IMR-90 (cell line): ENCODE results near the gene IL19. TPM values are rescaled to one million over a fixed set of nuclear protein-coding genes. Genes with fewer than 3 reads are reported as not detected.

Experiments
- ATAC-seq: fragments of 200-7000 bp; cut with Tn5 transposase; 2 replicates; pipeline ENCODE4 v1.9.1; 2020; ENCODE audit warnings: low read depth, mild to moderate bottlenecking, moderate library complexity
- BruUV-seq: library from RNA; stranded (reverse); fragments of 400-500 nt; replicated peaks from 2 replicates; lab custom pipeline; 2021; lab: Mats Ljungman, UMichigan
- CTCF ChIA-PET: fragments of 300-600 bp; formaldehyde crosslinking; extraction: SDS; loops from one replicate; lab custom pipeline; 2021; ENCODE audit warnings: antibody characterized with exemption; lab: Yijun Ruan, JAX
- POLR2A ChIA-PET: fragments of 300-600 bp; sonication (Branson Sonifier 250); formaldehyde crosslinking; loops from one replicate; lab custom pipeline; 2022; ENCODE audit warnings: antibody characterized with exemption; ENCODE audit not compliant: unreplicated experiment; lab: Charles Lee
- DNase-seq: peaks from one replicate; pipeline ENCODE4 v3.0.0; 2013
- H2AFZ ChIP-seq: replicated peaks from 2 replicates; pipeline ENCODE3; 2013; ENCODE audit warnings: low read length, mild to moderate bottlenecking; ENCODE audit not compliant: poor library complexity
- H2AK5ac ChIP-seq: 2 replicates; pipeline ENCODE4 v1.6.1; 2013; ENCODE audit warnings: low read depth, low read length, inconsistent platforms
- H2AK9ac ChIP-seq: replicated peaks from 2 replicates; pipeline ENCODE3; 2013; ENCODE audit warnings: mild to moderate bottlenecking, low read depth, low read length, moderate library complexity; ENCODE audit not compliant: poor library complexity
- H2BK120ac ChIP-seq: 2 replicates; pipeline ENCODE4 v1.6.1; 2013; ENCODE audit warnings: low read depth, low read length, inconsistent platforms
- H2BK15ac ChIP-seq: 3 replicates; pipeline ENCODE4 v1.6.1; 2013; ENCODE audit warnings: low read depth, low read length, inconsistent platforms
- H2BK20ac ChIP-seq: 2 replicates; pipeline ENCODE4 v1.6.1; 2013; ENCODE audit warnings: low read depth, mild to moderate bottlenecking, inconsistent platforms, low read length, moderate library complexity
- H2BK5ac ChIP-seq: 2 replicates; pipeline ENCODE4 v1.6.1; 2013; ENCODE audit warnings: mild to moderate bottlenecking, low read depth, low read length, inconsistent platforms; ENCODE audit not compliant: poor library complexity, severe bottlenecking
- H3K14ac ChIP-seq: replicated peaks from 2 replicates; pipeline ENCODE4 v1.6.1; 2013; ENCODE audit warnings: low read depth, low read length, inconsistent platforms
- H3K18ac ChIP-seq: 2 replicates; pipeline ENCODE4 v1.6.1; 2013; ENCODE audit warnings: low read depth, low read length, control low read depth
- H3K23ac ChIP-seq: 2 replicates; pipeline ENCODE4 v1.6.1; 2013; ENCODE audit warnings: low read depth, low read length, inconsistent platforms
- H3K27ac ChIP-seq: 2 replicates; pipeline ENCODE4 v1.5.1; 2013; ENCODE audit warnings: mild to moderate bottlenecking, control low read depth, low read length; ENCODE audit not compliant: insufficient read depth
- H3K27me3 ChIP-seq: 2 replicates; pipeline ENCODE4 v1.6.1; 2013; ENCODE audit warnings: low read length; ENCODE audit not compliant: control insufficient read depth, insufficient read depth
- H3K36me3 ChIP-seq: 2 replicates; pipeline ENCODE4 v1.6.1; 2013; ENCODE audit warnings: low read length, mixed read lengths; ENCODE audit not compliant: control insufficient read depth, insufficient read depth
- H3K4ac ChIP-seq: 2 replicates; pipeline ENCODE4 v1.6.1; 2013; ENCODE audit warnings: low read depth, low read length, inconsistent platforms
- H3K4me1 ChIP-seq: 2 replicates; pipeline ENCODE4 v1.6.1; 2013; ENCODE audit warnings: low read length, mixed read lengths; ENCODE audit not compliant: control insufficient read depth, insufficient read depth
- H3K4me2 ChIP-seq: 2 replicates; pipeline ENCODE4 v1.6.1; 2013; ENCODE audit warnings: low read depth, mild to moderate bottlenecking, control low read depth, low read length, moderate library complexity
- H3K4me3 ChIP-seq: 2 replicates; pipeline ENCODE4 v1.5.1; 2013; ENCODE audit warnings: low read depth, mild to moderate bottlenecking, control low read depth, low read length, moderate library complexity; ENCODE audit not compliant: insufficient read depth
- H3K56ac ChIP-seq: 2 replicates; pipeline ENCODE4 v1.6.1; 2013; ENCODE audit warnings: low read length, inconsistent platforms; ENCODE audit not compliant: insufficient read depth; ENCODE audit errors: extremely low read depth
- H3K79me1 ChIP-seq, 2 experiments: 2 replicates each; pipeline ENCODE4 v1.6.1; 2013; ENCODE audit warnings: low read length in 2 of 2, inconsistent platforms in 1 of 2, low read depth in 1 of 2
- H3K9ac ChIP-seq: 2 replicates; pipeline ENCODE4 v1.6.1; 2013; ENCODE audit warnings: low read depth, low read length, control low read depth
- H3K9me1 ChIP-seq: 2 replicates; pipeline ENCODE4 v1.6.1; 2013; ENCODE audit warnings: low read length, inconsistent platforms; ENCODE audit not compliant: insufficient read depth
- H3K9me3 ChIP-seq: 2 replicates; pipeline ENCODE4 v1.6.1; 2013; ENCODE audit warnings: low read length; ENCODE audit not compliant: control insufficient read depth, insufficient read depth
- H4K20me1 ChIP-seq: 2 replicates; pipeline ENCODE4 v1.6.1; 2013; ENCODE audit warnings: low read length, inconsistent platforms; ENCODE audit not compliant: insufficient read depth
- H4K5ac ChIP-seq: 2 replicates; pipeline ENCODE4 v1.6.1; 2013; ENCODE audit warnings: mild to moderate bottlenecking, low read depth, low read length, control low read depth
- H4K8ac ChIP-seq, 2 experiments: 2 replicates each; pipeline ENCODE4 v1.6.1; 2013; ENCODE audit warnings: low read depth in 2 of 2, low read length in 2 of 2, control low read depth in 1 of 2, inconsistent platforms in 1 of 2
- H4K91ac ChIP-seq: 2 replicates; pipeline ENCODE4 v1.6.1; 2013; ENCODE audit warnings: low read depth, low read length, inconsistent platforms; ENCODE audit not compliant: insufficient read depth
- CHD1 ChIP-seq: IDR thresholded peaks from 2 replicates; pipeline ENCODE4 v1.6.1; 2012; ENCODE audit warnings: low read depth, low read length, improper control_type of control experiment
- MAFK ChIP-seq: IDR thresholded peaks from 2 replicates; pipeline ENCODE4 v1.6.1; 2012; ENCODE audit warnings: low read depth, low read length, improper control_type of control experiment
- MAZ ChIP-seq: IDR thresholded peaks from 2 replicates; pipeline ENCODE4 v1.6.1; 2012; ENCODE audit warnings: low read depth, mild to moderate bottlenecking, low read length, improper control_type of control experiment, moderate library complexity, borderline replicate concordance
- MXI1 ChIP-seq: IDR thresholded peaks from 2 replicates; pipeline ENCODE4 v1.6.1; 2012; ENCODE audit warnings: low read depth, mild to moderate bottlenecking, low read length, moderate library complexity, borderline replicate concordance
- NFE2L2 ChIP-seq: fragments of 150-350 bp; IDR thresholded peaks from 2 replicates; pipeline ENCODE4 v1.6.1; 2016; ENCODE audit warnings: low read depth, mild to moderate bottlenecking, low read length
- RAD21 ChIP-seq: IDR thresholded peaks from 2 replicates; pipeline ENCODE4 v1.6.1; 2012; ENCODE audit warnings: low read length, improper control_type of control experiment
- SMC3 ChIP-seq: fragments of 150-350 bp; IDR thresholded peaks from 2 replicates; pipeline ENCODE4 v1.6.1; 2016; ENCODE audit warnings: low read depth, mild to moderate bottlenecking, antibody characterized with exemption, low read length, moderate library complexity
- WGBS, 2 experiments: methylation state at CpG; one replicate each; pipeline versions ENCODE4 v1.1.5 to v1.1.7; 2013; ENCODE audit warnings: missing lambda C conversion rate in 2 of 2; ENCODE audit not compliant: insufficient read length in 1 of 2; ENCODE audit errors: extremely low coverage in 2 of 2; 5-methylcytosine and 5-hydroxymethylcytosine counted together
- dilution Hi-C: fragments of 300-500 bp; cut with HindIII; formaldehyde crosslinking; loops from one replicate; pipeline ENCODE4 v1.14.3; 2018; ENCODE audit warnings: low sequenced_read_pairs; ENCODE audit not compliant: unreplicated experiment
- in situ Hi-C: fragments of 300-500 bp; cut with MboI; formaldehyde crosslinking; loops from 3 replicates; pipeline ENCODE4 v1.14.3; 2019; ENCODE audit warnings: low sequenced_read_pairs, inconsistent platforms, mixed read lengths
- intact Hi-C: fragments of 100-400 bp; cut with micrococcal nuclease; formaldehyde crosslinking; loops from 2 replicates; pipeline ENCODE4 v1.10.0; 2022
- polyA plus RNA-seq, 3 experiments: library from polyadenylated mRNA; depleted of rRNA; stranded (reverse); fragments of >200 nt; gene quantifications; 2 replicates each; pipeline ENCODE4 v1.2.3, GENCODE V29; 2012; ENCODE audit warnings: low replicate concordance in 1 of 3
- total RNA-seq: library from RNA; depleted of rRNA; stranded (reverse); fragments of >200 nt; gene quantifications from 2 replicates; pipeline ENCODE4 v1.2.3, GENCODE V29; 2012
- TF ChIP-seq, protein P1 (sequence below): fragments of 150-350 bp; IDR thresholded peaks from 2 replicates; pipeline ENCODE4 v1.6.1; 2016; ENCODE audit warnings: low read depth, mild to moderate bottlenecking, low read length, moderate library complexity, borderline replicate concordance

Gene IL19
- total and polyA plus RNA-seq, 2 of the 4 experiments (the other 2 are of a cell fraction): not detected

- TF ChIP-seq SMC3: no peak
- TF ChIP-seq MAFK: no peak
- no peak for TF ChIP-seq MAZ
- no peak for TF ChIP-seq RAD21
- TF ChIP-seq MXI1: no peak
Observed at GRCh38 chr1:206867716-206868115, 97.1 kb downstream of the IL19 start (continued).

DNA sequence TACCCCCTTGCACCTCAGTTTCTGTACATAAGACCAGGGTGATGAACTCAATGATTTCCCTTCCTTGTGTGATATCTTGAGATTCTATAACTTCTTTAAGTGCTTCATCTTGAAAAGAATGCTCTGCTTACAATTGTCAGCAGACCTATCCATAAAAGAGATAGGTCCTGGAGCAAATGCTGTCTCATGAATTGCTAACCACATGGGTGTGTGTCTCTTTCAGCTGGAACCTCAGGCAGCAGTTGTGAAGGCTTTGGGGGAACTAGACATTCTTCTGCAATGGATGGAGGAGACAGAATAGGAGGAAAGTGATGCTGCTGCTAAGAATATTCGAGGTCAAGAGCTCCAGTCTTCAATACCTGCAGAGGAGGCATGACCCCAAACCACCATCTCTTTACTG lies 97.7 kb downstream of the IL19 start:
- dilution Hi-C loops (no loop called here), in situ Hi-C loops (no loop called here), intact Hi-C loops (no loop called here)
- H2BK15ac ChIP-seq: peak overlapping the region; percentile 76; the same call in 1 of the 3 replicates
- H4K20me1 ChIP-seq: no peaks in the 10 kb centered on the region
- no peak overlapping the region for H3K56ac ChIP-seq
- peak overlapping the region; percentile 73; the same call in 1 of the 2 replicates for H2BK20ac ChIP-seq
- no peaks in the 10 kb centered on the region; the same call in 1 of the 2 replicates for H3K9me3 ChIP-seq
- H3K79me1 ChIP-seq: no peaks in the 10 kb centered on the region
- WGBS, 2 experiments: no CpG with 5 or more reads among the region's 1 CpG
- no peak overlapping the region for H3K4me3 ChIP-seq
- no peak overlapping the region; the same call in 1 of the 2 replicates for H4K5ac ChIP-seq
- peak overlapping the region; percentile 72; the same call in 1 of the 2 replicates for H3K14ac ChIP-seq
- no peaks in the 10 kb centered on the region for H3K36me3 ChIP-seq
- ChIA-PET CTCF (no interaction called here), POLR2A (no interaction called here)
- H4K91ac ChIP-seq: no peak overlapping the region
- H3K27me3 ChIP-seq: peaks cover 2% of the 10 kb centered on the region; the same call in 1 of the 2 replicates
- no TSS peak for BruUV-seq
- H3K9ac ChIP-seq: no peak overlapping the region
- H3K4me1 ChIP-seq: peaks cover 6% of the 10 kb centered on the region
- no peak overlapping the region for H3K18ac ChIP-seq
- H4K8ac ChIP-seq: no peak overlapping the region
- no peak overlapping the region for H3K27ac ChIP-seq
- H2BK5ac ChIP-seq: no peak overlapping the region
- peak overlapping the region; percentile 5; the same call in 1 of the 2 replicates for H2BK120ac ChIP-seq
- TF ChIP-seq CHD1 (no peak), NFE2L2 (no peak), MXI1 (no peak)
- TF ChIP-seq, protein P1, sequence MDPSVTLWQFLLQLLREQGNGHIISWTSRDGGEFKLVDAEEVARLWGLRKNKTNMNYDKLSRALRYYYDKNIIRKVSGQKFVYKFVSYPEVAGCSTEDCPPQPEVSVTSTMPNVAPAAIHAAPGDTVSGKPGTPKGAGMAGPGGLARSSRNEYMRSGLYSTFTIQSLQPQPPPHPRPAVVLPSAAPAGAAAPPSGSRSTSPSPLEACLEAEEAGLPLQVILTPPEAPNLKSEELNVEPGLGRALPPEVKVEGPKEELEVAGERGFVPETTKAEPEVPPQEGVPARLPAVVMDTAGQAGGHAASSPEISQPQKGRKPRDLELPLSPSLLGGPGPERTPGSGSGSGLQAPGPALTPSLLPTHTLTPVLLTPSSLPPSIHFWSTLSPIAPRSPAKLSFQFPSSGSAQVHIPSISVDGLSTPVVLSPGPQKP: no peak
- DNase-seq (no peak), ATAC-seq (no peak)
- no peak overlapping the region for H3K23ac ChIP-seq
- no peak overlapping the region for H2AK9ac ChIP-seq
- peaks cover 12% of the 10 kb centered on the region for H3K9me1 ChIP-seq
- H3K4ac ChIP-seq: no peak overlapping the region; the same call in 1 of the 2 replicates
- H2AK5ac ChIP-seq: no peak overlapping the region
- H2AFZ ChIP-seq: no peak overlapping the region
- no peak overlapping the region for H3K4me2 ChIP-seq
